Neural crest cell (in vitro differentiated cells): ENCODE data around the gene CHAT. TPM values are rescaled to one million over a fixed set of nuclear protein-coding genes. Genes with fewer than 3 reads are reported as not detected.

Source experiments
- DNase-seq: peaks from one replicate; pipeline ENCODE4 v3.0.0; 2021; ENCODE audit warnings: low read depth, mixed read lengths, low spot score
- H3K27ac Mint-ChIP-seq: one replicate; pipeline ENCODE4 v1.8.0; 2021; ENCODE audit warnings: mild to moderate bottlenecking, mixed read lengths; ENCODE audit not compliant: unreplicated experiment
- H3K27me3 Mint-ChIP-seq: 2 replicates; pipeline ENCODE4 v1.8.0; 2021; ENCODE audit warnings: low read depth, mild to moderate bottlenecking, mixed read lengths
- H3K36me3 Mint-ChIP-seq: 2 replicates; pipeline ENCODE4 v1.8.0; 2021; ENCODE audit warnings: low read depth, mild to moderate bottlenecking, mixed read lengths
- H3K4me1 Mint-ChIP-seq: 2 replicates; pipeline ENCODE4 v1.8.0; 2021; ENCODE audit warnings: mixed read lengths
- H3K4me3 Mint-ChIP-seq: one replicate; pipeline ENCODE4 v1.8.0; 2021; ENCODE audit warnings: mild to moderate bottlenecking, mixed read lengths
- H3K9me3 Mint-ChIP-seq: 2 replicates; pipeline ENCODE4 v1.8.0; 2021; ENCODE audit warnings: mixed read lengths
- total RNA-seq: library from RNA; stranded (reverse); gene quantifications from 2 replicates; pipeline ENCODE4 v1.2.1, GENCODE V29; 2021
- TF ChIP-seq, protein P1 (sequence below): fragments of 200-600 bp; sonication (generic); conservative IDR thresholded peaks from 2 replicates; pipeline ENCODE4 v1.5.0; 2021; ENCODE audit warnings: antibody characterized with exemption, mild to moderate bottlenecking

The CHAT gene
- total RNA-seq, 1 donor from 2014 or later: 2.7 TPM

DNA sequence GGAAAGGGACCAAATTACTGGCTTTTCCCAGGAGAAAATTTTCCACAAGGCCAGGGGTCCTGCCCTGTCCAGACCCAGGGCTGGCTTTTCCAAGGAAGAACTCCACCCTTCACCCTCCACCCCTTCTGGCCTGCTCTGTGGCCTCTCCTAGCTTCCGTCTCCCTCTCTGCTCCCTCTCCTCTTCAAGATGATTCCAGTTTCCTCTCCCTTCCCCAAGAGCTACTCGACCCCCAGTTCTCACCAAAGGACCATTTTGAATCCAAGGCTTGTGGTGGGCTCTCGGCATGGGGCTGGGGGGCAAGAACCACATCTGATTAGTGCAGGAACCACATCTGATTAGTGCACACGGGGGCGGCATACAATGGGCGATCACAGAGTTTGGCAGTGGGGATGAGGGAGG lies 7.7 kb downstream of the CHAT start:
- TF ChIP-seq, protein P1, sequence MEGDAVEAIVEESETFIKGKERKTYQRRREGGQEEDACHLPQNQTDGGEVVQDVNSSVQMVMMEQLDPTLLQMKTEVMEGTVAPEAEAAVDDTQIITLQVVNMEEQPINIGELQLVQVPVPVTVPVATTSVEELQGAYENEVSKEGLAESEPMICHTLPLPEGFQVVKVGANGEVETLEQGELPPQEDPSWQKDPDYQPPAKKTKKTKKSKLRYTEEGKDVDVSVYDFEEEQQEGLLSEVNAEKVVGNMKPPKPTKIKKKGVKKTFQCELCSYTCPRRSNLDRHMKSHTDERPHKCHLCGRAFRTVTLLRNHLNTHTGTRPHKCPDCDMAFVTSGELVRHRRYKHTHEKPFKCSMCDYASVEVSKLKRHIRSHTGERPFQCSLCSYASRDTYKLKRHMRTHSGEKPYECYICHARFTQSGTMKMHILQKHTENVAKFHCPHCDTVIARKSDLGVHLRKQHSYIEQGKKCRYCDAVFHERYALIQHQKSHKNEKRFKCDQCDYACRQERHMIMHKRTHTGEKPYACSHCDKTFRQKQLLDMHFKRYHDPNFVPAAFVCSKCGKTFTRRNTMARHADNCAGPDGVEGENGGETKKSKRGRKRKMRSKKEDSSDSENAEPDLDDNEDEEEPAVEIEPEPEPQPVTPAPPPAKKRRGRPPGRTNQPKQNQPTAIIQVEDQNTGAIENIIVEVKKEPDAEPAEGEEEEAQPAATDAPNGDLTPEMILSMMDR: no peak
- Mint-ChIP-seq H3K4me1 (no peaks in the 10 kb centered on the region), H3K36me3 (no peaks in the 10 kb centered on the region), H3K27ac (no peak overlapping the region), H3K27me3 (peaks cover 42% of the 10 kb centered on the region), H3K9me3 (no peaks in the 10 kb centered on the region), H3K4me3 (no peak overlapping the region)
- DNase-seq: no peak

DNA sequence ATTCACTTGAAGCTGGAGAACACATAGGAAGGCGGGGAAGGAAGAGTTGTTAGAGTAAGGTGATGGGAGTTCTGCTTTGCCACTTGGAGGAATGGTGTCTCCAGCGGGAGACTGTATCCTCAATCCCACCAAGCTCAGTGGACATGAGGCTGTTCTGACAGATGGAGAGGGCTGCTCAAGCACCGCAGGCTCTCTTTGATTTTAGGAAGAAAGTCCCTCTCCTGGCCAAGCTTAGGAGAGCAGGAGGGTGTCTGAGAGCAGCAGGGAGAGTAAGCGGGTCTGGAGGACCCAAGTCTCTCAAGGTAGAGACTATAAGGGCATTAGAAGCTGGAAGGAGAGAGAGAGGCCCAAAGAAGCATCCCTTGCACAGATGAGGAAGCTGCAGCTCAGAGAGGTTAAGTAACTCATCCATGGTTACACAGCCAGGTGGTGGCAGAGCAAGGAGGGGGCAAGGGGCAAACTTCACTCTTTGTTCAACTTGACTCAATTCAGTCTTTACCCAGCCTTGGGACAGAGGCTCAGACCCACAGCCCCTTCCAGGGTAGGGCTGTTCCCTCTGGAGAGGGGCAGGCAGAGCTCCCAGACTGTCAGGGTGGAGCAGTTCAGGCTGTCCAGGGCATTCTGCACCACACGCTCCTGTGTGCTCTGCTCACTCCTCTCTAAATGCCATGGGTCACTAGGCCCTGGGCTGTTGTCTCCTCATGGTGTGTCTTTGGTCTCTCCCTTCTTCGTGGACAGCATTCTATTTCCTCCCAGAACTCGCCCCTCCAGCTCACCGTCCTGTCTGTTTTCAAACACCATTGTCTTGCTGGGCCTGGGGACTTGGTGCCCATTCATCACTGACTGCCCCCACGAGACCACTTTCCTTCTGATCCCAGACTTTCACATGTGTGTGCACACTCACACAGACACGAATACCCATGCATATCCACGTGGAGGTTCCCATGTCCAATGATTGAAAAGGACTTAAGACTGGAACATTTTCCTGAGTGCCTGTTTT lies 8.9 kb downstream of the CHAT start:
- Mint-ChIP-seq H3K4me3 (no peak overlapping the region), H3K27me3 (peaks cover 30% of the 10 kb centered on the region), H3K4me1 (no peaks in the 10 kb centered on the region), H3K9me3 (no peaks in the 10 kb centered on the region), H3K27ac (peak overlapping the region; percentile 64), H3K36me3 (no peaks in the 10 kb centered on the region)
- no peak for DNase-seq
- TF ChIP-seq, protein P1: no peak

DNA sequence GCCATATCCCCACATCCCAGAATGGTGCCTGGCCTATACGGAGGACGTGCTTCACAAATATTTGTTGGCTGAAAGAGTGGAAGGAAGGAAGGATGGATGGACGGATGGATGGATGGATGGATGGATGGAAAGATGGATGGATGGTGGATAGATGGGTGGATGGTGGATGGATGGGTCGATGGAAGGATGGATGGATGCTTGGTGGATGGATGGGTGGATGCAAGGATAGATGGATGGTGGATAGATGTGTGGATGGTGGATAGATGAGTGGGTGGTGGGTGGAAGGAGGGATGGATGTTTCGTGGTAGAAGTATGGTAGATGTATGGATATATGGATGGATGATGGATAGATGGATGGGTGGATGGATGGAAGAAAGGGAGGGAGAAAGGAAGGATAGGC lies 10.8 kb downstream of the CHAT start:
- Mint-ChIP-seq H3K4me1 (no peaks in the 10 kb centered on the region), H3K9me3 (no peaks in the 10 kb centered on the region), H3K27ac (peak overlapping the region; percentile 29), H3K4me3 (no peak overlapping the region), H3K27me3 (peaks cover 11% of the 10 kb centered on the region), H3K36me3 (no peaks in the 10 kb centered on the region)
- TF ChIP-seq, protein P1: no peak
- DNase-seq: no peak

DNA sequence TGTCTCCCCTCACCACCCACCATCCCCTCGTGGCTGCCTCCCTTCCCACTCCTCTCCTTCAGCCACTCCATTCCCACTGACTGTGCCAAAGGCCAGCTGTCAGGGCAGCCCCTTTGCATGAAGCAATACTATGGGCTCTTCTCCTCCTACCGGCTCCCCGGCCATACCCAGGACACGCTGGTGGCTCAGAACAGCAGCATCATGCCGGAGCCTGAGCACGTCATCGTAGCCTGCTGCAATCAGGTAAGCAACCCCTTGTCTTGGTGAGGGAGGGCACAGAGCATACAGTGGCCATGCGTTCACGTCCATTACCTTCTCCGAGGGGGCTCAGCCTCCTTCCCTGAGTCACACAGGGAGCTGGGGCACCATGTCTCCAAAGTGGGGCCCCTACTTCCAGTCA lies 11.6 kb downstream of the CHAT start:
- Mint-ChIP-seq H3K27me3 (peaks cover 4% of the 10 kb centered on the region), H3K9me3 (no peaks in the 10 kb centered on the region), H3K4me3 (no peak overlapping the region), H3K27ac (no peak overlapping the region), H3K36me3 (no peaks in the 10 kb centered on the region), H3K4me1 (no peaks in the 10 kb centered on the region)
- DNase-seq: no peak
- TF ChIP-seq, protein P1: no peak

DNA sequence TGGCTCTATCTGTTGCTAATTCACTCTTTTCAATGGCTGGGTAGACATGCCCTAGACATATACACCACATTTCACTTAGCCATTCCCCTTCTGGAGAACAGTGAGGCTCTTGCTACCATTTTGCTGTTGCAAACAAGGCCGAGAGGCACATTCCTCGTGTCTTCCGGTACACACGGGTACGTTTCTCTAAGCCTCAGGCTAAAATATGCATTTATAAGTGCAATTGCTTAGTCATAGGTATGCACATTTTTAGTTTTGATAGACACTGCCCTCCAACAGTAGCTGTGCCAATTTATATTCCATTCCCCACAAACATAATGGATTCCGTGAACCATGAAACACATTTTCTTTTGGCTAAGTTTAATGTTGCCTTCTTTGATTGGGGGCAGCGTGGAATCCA lies 13.2 kb downstream of the CHAT start:
- no peak for DNase-seq
- no peaks in the 10 kb centered on the region for H3K36me3 Mint-ChIP-seq
- no peaks in the 10 kb centered on the region for H3K9me3 Mint-ChIP-seq
- peaks cover 4% of the 10 kb centered on the region for H3K27me3 Mint-ChIP-seq
- H3K4me1 Mint-ChIP-seq: no peaks in the 10 kb centered on the region
- TF ChIP-seq, protein P1: no peak
- no peak overlapping the region for H3K27ac Mint-ChIP-seq
- H3K4me3 Mint-ChIP-seq: no peak overlapping the region
